ENCODE results near the gene RBM38.
"Not testable (repeated sequence)": the region's sequence is repeated elsewhere in the genome, so short reads cannot be mapped to it uniquely, and the experiment has no call there.

RBM38 gene

DNA sequence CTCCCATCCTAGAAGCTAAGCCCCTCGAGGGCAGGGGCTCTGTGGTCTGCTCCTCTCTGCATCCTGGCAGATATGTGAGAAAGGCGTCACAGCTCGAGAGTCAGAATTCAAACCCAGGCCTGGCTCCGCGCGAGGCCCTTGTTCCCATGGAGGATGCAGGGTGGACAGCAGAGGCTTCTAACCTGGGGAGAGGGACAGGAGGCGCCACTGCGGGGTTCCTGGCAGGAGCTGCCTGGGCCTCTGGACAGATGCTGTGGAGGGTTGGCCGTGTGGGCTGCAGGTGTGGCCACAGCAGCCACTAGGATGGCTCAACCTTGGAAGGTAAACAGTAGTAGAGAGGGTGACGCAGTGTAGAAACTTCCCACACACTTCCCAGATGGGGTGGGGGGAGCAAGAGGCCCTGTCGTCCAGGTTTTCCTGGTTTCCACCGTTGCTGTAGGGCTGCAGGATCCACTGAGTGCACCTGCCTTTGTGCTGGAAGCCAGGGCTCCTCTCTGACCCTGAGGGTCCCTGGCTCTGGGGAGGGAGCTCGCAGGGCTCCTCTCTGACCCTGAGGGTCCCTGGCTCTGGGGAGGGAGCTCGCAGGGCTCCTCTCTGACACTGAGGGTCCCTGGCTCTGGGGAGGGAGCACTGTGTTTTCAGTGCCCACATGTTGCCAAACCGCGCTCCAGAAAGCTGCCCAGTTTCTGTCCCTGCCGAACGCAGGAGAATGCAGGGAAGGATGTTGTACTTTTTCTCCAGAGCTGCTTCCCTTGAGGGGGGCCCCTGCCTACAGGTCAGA is 14.2 kb downstream of the RBM38 start:
- no peak for DNase-seq

DNA sequence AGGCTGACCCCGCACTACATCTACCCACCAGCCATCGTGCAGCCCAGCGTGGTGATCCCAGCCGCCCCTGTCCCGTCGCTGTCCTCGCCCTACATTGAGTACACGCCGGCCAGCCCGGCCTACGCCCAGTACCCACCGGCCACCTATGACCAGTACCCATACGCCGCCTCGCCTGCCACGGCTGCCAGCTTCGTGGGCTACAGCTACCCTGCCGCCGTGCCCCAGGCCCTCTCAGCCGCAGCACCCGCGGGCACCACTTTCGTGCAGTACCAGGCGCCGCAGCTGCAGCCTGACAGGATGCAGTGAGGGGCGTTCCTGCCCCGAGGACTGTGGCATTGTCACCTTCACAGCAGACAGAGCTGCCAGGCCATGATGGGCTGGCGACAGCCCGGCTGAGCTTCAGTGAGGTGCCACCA is 16.4 kb downstream of the RBM38 start:
- no peak for DNase-seq

DNA sequence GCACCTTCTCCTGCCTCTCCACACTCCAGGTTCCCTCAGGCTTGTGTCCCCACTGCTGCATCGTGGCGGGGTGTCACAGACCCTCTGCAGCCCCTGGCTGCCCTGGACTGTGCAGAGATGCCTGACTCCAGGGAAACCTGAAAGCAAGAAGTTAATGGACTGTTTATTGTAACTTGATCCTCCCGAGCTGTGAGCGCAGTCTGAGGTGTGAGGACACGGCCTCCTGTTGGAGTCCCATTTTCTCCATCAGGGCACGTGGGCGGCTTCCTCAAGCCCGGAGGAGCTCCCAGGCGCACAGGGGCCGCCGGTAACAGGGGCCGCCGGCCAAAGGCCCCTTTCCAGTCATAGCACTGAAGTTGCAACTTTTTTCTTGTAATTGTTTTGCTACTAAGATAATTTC is 16.9 kb downstream of the RBM38 start:
- DNase-seq, result no peak

DNA sequence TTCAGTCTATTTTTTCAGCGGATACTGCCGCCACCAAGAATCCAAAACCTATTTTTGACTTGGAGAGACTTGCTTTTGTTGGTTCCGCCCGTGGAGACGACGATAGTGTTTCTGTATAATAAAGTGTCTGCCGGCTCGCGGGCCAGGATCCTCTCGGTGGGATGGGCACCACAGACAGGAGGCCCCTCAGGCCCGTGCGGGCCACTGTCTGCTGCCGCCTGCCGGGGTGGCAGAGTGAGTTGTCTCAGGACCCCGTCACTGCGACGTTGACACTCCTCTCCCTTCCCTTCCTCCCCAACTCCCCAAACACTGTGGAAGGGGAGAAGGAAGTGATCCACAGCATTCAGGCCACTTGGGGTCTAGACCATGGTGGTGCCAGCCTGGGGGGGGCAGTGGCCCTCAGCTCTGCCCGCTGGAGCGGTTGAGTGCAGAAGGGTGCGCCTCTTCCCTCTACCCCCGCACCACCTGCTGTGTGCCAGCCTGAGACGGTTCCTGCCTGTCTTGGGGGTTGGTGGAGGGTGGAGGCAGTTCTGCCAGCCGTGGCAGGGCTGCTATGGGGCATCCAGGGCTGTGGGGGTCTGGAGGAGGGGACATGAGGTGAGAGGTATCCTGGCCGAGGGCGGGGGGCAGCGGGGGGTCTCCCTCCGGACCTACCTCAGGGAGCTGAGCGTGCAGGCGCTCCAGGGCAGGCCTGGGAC is 17.5 kb downstream of the RBM38 start:
- DNase-seq, result no peak

DNA sequence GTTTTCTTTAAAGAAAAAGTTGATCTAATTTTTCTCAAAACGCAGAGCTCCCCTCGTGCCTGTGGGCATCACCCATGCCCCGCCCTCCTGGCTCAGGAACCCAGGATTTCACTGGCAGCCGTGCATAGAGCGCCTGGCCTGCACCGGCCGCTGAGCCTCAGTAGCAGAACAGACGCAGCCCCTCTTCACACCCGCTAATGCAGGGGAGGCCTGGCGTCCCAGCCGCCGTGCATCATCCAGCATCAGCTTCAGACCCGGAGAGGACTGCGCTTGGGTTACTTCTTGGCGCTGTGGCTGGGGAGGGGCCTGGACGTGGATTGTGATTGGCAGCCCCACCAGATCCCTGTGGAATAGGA is 18.1 kb downstream of the RBM38 start:
- no peak for DNase-seq

DNA sequence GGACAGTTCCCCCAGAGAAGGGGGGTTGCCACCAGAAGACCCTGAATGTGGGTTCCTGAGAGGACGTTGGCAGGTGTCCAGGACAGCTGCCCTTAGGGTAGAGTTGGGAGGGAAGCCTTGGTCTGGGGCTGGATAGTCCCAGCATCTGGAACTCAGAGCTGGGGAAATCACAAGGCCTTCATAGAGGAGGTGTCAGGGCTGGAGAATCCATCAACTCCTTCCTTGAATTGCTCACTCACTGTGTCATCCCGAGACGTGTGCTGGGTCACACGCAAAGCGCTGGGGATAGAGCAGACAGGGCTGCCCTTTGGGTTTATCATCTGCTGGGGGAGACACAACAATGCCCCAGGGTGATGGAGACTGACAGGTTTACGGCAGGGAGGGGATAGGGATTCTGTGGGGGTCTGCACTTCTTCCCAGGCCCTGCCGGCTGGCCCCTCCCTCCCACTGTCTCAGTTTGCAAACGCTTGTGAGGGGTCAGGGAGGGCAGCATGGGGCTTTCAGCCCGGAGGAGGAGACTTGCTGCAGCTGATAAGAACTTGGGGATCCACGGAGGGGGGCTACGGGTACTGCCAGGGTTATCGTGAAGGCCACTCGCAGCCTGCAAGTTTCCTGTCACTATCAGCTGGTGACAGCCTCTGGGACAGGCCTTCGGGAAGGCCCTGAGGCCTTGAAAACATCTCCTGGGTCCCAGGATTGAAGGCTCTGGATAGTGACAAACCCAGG is 18.6 kb downstream of the RBM38 start:
- no peak for DNase-seq

DNA sequence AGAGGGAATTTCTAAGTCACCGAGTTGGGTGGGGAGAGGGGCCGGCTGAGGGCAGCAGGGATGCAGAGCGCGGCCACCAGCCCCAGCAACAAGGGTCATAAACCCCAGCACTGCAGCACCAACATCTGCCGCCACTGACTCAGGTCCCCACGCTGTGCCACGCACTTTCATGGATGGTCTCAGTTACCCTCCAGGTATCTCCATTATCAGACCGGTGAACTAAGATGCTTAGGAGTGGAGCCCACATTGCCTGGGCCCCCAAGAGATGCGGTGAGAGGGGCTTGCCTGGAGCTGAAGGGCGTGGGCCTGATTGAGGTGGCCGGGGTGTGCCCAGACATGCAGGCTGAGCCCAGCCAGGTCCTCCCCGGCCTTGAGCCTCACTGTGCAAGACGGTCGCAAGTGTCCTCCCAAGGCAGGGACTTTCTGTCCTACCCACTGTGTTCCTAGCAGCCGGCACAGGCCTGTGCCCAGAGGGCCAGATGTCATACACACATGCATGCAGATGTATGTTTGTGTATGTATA is 19.3 kb downstream of the RBM38 start:
- no peak for DNase-seq

DNA sequence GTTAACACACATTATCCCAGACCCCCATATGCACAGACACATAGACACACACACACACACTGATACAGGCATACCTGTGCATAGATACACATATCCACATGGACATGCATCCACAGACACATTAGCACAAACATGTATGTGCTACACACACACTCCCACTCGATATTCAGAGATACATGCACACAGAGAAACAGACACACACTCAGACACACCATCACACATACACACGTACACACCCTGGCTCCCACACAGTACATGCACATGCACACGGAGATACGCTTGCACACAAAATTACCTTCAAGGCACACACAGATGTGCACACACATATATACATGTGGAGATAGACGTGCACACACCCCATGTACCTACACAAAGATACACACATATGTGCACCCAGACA is 19.7 kb downstream of the RBM38 start:
- no peak for DNase-seq

DNA sequence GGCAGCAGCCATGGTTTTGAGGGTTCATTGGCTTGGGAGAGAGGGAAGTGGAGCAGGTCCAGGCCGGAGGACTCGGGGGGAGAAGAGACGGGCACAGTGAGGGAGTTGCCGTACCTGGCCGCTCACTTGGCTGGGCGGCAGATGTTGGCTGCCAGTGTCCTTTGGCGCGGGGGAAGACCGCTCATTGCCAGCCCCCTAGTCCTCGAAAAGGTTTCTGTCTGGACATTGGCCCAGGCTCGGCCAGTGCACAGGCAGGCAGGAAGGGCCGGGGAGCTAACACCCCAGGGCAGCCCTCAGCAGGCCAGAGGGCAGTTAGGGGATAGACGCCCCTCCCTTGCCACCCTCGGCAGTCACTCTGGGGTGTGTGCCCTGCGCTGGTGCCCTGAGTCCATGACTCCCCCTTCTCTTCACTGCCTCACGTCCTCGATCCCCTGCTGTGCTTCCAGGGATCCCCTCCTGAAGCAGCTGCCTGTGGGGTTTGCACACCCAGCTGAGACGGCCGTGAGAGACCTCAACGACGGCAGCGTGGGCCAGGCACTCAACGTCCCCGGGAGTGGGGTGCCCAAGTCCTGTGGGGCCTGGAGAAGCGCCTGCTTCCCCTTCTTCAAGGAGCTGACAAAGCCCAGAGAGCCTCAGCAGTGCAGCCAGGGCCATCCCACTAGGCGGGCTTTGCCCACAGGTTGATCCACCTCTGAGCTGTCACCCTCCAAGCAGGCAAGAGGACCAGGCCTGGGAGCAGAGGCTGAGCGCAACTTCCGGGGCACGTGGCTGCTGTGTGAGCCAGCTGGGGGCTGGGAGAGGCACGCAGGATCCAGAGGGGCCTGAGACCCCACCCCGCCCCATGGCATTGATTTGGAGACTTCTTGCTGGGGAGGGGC is 20.4 kb downstream of the RBM38 start:
- no peak for DNase-seq

DNA sequence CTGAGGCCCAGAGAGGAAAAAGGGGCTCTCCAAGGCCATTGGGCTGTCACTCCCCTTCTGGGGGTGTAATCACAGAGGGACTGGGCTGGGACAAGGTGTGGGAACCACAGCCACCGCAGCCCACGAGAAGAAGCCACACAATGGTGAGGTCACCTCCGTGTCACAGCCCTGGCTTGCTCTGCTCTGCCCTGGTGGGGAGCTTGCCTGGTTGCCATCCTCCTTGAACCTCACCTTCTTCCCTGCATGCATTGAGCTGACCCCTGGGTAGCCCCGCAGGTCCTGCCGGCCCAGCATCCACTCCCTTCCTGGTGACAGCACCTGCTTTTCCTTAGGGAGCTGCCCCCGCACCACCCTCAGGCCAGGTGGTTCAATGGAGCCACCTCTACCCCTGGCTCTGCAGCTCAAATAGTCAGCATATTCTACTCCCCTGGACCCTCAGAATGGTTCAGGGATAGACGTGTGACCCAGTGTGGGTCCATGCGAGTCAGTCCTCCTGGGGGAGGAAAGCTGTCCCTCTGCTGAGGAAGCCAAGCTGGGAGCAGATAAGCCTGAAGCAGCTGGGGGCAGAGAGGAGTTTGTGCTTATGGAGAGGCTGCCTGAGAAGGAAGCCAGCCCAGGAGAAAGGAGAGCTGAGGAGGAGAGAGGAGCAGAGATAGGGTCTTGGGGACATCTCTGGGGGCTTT is 21.3 kb downstream of the RBM38 start:
- no peak for DNase-seq

DNA sequence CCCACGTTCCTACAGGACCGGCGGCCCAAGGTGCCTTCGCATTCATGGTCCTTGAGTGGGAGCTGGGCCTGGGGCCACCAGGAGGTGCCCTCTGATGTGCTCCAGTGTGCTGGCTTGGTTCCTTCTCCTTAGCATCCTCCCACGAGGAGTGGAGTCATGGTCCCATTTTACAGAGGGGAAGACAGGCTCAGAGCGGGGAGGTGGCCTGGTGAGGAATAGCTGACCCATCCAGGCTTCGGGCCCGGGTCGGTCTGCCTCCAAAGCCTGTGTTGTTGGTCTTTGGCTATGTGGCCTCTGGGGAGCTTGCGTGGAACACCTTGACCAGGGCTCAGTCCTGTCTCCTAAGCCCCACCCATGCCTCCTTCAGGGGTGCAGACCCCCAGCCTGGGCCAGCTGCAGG is 22.8 kb downstream of the RBM38 start:
- DNase-seq, result no peak

DNA sequence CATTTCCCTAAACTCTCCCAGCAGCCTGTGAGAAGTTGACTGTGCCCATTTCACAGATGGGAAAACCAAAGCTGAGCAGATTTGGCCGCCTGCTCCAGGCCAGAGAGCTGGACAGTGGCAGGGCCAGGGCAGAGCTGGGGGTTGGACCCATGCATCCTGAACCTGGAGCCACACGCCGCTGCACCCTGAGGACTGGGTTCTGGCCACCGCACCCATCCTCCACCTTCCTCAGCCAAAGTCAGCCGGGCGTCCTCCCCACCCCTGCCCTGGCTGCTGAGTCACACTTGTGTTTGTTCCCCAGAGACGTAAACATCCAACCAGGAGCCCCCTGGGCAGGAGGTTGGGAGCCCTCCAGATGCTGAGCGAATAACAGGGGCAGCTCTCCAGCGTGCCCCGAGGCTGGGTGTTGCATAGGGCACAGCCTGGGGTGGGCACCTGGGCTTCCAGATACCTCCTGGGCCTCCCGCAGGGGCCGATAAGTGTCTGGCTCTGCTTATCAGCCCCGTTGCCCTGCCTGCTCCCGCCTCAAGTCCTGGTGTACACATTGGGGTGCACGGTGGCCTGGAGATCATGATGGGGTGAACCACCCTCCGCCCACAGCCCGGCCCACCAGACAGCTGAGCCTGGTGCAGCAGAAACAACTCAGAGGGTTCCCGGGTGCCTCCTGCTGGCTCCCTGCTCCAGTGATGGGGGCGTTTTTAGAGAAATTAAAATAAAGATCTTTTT is 23.8 kb downstream of the RBM38 start:
- no peak for DNase-seq

DNA sequence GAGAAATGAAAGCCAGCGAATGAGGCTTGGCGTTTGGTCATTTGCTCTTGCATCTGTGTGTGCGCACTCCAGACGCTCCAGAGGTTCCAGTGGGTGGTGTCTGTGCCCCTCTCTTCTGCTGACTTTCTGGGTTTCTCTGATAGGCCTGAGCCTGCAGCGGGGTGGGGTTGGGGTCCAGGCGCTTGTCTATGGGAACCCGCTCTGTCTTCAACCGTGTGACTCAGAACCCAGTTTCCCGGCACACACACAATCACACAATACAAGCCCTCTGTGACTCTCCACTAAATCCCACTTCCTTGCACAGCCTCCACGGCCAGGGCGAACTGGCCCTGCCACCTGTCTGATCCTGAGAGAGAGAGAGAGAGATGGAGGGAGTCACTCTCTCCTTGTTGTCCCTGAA is 24.6 kb downstream of the RBM38 start:
- no peak for DNase-seq

DNA sequence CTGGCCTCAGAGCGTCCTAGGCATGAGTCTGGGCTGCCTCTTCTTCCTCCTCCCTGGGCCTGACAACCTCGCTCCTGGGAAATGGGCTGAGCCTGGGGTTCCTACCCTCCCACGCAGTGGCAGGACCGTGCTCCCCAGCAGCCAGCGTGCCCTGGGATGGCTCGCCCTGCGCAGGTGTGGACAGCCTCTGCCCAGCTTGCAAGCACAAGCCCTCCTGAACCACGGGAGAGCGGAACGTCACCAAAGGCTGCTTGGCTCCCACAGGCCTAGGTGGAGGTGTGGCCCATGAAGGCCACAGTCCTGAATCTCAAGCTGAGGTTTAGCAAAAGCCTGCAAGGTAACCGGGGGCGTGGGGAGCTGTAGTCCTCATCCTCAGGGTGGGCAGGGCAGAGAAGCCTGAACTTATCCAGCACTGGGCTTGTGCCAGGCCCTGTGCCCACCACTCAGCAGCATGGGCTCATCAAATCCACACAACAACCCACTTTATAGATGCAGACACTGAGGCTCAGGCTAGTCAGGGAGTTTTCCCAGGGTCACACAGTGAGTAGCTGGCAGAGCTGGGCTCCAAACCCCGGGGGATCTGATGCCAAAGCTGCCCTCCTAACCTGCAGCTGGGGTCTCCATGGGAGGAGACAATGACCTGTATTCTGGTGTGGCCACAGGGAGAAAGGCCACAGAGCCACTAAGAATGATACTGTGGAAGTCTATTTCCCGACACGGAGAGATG is 25.3 kb downstream of the RBM38 start:
- no peak for DNase-seq

DNA sequence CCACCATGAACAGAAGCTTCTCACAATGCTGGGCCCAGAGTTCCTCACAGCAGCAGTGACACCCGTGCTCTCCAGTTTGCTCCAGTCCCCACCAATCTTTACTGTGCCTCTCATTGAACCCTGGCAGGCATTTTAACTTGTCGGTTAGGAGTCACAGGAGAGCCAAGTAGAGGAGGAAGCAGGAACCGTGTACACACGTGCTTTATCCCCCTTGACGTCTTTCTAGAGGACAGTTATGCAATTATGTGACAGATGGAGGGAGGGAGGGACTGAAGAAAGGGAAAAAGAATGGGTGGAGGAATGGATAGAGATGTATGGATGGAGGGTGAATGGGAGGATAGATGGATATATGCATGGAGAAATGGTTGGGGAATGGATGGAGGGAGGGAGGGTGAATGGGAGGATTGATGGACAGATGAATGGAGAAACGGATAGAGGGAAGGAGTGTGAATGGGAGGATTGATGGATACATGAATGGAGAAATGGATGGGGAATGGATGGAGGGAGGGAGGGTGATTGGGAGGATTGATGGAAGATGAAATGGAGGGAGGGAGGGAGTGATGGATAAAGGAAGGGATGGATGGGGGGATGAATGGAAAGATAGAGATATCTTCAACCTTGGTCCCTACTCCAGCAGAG is 26.0 kb downstream of the RBM38 start:
- no peak for DNase-seq

DNA sequence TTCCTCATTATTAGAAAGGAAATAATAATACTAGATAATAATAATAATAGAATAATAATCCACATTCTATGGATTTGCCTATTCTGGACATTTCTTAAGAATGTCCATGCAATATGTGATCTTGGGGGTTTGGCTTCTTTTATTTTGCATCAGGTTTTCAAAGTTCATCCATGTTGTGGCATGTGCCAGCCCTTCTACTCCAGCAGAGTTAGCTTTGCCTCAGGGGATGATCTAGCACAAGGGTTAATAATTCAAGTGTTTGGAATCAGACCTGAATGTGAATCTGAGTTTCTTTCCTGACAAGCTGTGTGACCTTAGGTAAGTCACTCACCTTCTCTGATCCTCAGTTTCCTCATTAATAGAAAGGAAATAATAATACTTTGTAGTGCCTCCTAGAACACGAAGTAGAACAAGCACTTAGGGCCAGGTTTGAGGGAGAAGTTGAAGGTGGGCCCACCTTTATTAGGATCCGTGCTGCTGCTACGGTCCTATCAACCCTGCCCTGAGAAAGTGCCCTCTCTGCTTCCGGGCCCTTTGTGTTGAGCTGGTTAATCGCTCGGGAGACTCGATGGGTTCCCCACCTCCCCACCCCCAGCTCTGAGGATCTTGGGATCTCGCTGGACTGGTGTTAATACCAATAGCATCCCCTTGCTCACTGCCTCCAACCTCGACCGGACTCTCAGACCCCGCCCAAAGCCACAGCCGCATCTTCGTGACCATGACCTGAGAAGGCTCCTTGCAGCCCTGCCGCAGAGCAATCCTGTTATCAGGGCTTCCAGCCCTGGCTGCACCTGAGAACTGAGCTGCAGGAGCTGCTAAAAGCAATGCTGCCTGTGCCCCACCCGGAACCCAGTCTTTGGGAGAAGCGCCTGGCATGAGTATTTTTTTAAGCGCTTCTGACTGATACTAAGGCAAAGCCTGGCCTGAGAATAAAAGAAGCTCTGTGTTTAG is 26.9 kb downstream of the RBM38 start:
- no peak for DNase-seq

DNA sequence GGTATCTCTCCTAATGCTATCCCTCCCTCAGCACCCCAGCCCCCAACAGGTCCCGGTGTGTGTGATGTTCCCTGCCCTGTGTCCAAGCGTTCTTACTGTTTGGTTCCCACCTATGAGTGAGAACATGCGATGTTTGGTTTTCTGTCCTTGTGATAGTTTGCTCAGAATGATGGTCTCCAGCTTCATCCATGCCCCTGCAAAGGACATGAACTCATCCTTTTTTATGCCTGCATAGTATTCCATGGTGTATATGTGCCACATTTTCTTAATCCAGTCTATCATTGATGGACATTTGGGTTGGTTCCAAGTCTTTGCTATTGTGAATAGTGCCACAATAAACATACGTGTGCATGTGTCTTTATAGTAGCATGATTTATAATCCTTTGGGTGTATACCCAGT is 28.3 kb downstream of the RBM38 start:
- not testable (repeated sequence) for DNase-seq

DNA sequence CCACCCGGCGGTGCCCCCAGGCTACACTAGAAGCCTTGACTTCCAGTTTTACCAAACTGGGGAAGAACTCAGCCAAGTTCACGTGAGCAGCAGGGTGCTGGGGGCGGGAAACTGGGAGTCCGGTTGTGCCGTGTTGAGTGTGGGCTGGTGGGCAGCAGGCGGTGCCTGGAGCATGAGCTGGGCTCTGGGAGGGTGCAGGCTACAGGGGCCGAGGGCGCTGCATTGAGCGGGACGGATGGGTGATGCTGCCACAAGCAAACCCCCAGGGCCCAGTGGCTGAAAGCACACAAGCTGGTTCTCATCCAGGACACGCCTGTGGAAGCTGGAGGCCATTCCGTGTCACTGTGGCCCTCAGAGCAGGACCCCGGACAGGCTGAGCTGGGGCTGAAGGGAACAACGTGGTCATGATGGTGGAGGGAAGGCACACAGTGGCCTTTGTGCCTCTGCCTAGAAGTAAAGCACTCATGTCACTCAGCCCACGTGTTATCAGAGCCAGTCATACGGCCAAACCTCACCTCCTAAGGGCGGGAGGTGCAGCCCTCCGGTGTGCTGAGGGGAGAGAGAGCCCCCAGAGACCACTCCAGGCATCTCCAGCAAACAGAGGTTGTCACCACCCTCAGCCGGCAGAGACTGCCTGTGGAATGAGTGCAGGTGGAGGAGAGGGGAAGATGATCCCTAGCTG is 29.5 kb downstream of the RBM38 start:
- no peak for DNase-seq

Data from NCI-H1417 treated with DMSO at 0.1 percent for 48 hours (cell line).